Measurements from ENCODE around the gene SALL1. TPM values are rescaled to one million over a fixed set of nuclear protein-coding genes. Genes with fewer than 3 reads are reported as not detected.

Gene SALL1
- total and polyA plus RNA-seq, 2 of the 13 experiments (the other 11 are each of a cell fraction or from before 2014, with no cell fraction given): 6.6 to 12.3 TPM

DNA sequence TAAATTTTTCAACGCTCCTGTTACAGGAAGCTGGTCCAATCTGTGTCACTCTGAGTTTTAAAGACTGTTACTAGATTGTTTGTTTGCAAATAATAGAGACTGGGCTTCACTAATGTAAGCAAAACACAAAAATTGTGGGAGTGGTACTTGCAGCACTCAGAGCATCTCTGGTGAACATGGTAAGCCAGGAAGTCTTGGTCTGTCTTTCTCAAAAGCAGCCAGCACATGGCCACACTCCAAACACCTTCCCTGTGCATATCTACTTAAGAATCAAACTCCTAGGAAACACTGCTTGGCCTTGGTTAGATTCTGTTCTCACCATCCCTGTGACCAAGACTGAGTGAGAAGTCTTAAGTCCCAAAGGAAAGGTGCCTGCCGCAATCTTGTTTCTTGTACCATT is 49.7 kb upstream of the SALL1 start (continued):
- TF ChIP-seq, protein P1, sequence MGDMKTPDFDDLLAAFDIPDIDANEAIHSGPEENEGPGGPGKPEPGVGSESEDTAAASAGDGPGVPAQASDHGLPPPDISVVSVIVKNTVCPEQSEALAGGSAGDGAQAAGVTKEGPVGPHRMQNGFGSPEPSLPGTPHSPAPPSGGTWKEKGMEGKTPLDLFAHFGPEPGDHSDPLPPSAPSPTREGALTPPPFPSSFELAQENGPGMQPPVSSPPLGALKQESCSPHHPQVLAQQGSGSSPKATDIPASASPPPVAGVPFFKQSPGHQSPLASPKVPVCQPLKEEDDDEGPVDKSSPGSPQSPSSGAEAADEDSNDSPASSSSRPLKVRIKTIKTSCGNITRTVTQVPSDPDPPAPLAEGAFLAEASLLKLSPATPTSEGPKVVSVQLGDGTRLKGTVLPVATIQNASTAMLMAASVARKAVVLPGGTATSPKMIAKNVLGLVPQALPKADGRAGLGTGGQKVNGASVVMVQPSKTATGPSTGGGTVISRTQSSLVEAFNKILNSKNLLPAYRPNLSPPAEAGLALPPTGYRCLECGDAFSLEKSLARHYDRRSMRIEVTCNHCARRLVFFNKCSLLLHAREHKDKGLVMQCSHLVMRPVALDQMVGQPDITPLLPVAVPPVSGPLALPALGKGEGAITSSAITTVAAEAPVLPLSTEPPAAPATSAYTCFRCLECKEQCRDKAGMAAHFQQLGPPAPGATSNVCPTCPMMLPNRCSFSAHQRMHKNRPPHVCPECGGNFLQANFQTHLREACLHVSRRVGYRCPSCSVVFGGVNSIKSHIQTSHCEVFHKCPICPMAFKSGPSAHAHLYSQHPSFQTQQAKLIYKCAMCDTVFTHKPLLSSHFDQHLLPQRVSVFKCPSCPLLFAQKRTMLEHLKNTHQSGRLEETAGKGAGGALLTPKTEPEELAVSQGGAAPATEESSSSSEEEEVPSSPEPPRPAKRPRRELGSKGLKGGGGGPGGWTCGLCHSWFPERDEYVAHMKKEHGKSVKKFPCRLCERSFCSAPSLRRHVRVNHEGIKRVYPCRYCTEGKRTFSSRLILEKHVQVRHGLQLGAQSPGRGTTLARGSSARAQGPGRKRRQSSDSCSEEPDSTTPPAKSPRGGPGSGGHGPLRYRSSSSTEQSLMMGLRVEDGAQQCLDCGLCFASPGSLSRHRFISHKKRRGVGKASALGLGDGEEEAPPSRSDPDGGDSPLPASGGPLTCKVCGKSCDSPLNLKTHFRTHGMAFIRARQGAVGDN (CRISPR knock-in tag; IDR thresholded peaks at IDR 0.05): no peak

DNA sequence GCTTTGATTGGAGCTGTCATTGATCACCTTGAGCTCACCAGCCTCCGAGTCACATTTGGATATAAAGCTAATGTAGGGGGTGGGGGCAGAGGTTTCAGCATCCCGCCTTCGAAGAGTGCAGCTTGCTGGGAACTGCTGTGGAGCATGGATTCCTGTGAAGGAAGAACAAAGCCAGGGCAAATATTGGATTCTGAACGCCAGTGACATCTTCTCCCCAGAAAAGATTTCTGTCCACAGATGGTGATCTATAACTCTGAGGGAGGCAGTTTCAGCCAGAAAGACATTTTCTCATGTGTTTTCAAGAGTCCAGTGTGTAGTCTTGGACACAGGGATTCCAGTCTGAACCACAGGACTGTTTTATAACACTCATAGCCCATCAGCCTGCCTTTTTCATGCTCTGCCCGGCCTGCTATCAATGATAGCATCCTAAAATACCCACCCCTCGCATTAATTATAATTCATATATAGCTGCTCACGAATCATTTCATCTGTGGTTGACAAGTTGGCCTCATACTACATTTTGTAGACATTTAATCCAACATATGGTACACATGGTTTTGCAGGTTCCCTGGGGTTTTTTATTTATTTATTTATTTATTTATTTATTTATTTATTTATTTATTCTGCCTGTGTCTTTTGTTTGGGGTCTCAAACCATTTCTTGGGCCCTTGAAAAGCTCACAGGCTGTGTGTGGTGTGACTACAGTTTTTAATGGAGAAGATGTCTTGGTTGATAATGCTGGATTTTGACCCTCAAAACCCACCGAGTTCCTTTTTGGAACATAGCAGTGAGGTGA is 47.1 kb upstream of the SALL1 start:
- H3K9ac ChIP-seq (ENCODE audit: insufficient read depth, low read depth, low read length): no peak overlapping the region
- TF ChIP-seq PAX8 (CRISPR knock-in tag; IDR thresholded peaks at IDR 0.05; ENCODE audit: borderline replicate concordance) (no peak), ZNF569 (CRISPR knock-in tag; IDR thresholded peaks at IDR 0.05; ENCODE audit: borderline replicate concordance) (no peak), LCORL (IDR thresholded peaks at IDR 0.05) (no peak), LCORL (CRISPR knock-in tag; IDR thresholded peaks at IDR 0.05) (no peak), HMG20B (CRISPR knock-in tag; conservative IDR thresholded peaks at IDR 0.05) (no peak), HNRNPUL1 (IDR thresholded peaks at IDR 0.05; ENCODE audit: low read depth, low read length) (no peak), ZKSCAN8 (CRISPR knock-in tag; IDR thresholded peaks at IDR 0.05; ENCODE audit: borderline replicate concordance) (no peak), NCOR1 (IDR thresholded peaks at IDR 0.05; ENCODE audit: borderline replicate concordance, low read length) (no peak), ZNF772 (CRISPR knock-in tag; IDR thresholded peaks at IDR 0.05) (no peak), CHD2 (IDR thresholded peaks at IDR 0.05; ENCODE audit: low read depth, low read length) (no peak)
- TF ChIP-seq, protein P2, sequence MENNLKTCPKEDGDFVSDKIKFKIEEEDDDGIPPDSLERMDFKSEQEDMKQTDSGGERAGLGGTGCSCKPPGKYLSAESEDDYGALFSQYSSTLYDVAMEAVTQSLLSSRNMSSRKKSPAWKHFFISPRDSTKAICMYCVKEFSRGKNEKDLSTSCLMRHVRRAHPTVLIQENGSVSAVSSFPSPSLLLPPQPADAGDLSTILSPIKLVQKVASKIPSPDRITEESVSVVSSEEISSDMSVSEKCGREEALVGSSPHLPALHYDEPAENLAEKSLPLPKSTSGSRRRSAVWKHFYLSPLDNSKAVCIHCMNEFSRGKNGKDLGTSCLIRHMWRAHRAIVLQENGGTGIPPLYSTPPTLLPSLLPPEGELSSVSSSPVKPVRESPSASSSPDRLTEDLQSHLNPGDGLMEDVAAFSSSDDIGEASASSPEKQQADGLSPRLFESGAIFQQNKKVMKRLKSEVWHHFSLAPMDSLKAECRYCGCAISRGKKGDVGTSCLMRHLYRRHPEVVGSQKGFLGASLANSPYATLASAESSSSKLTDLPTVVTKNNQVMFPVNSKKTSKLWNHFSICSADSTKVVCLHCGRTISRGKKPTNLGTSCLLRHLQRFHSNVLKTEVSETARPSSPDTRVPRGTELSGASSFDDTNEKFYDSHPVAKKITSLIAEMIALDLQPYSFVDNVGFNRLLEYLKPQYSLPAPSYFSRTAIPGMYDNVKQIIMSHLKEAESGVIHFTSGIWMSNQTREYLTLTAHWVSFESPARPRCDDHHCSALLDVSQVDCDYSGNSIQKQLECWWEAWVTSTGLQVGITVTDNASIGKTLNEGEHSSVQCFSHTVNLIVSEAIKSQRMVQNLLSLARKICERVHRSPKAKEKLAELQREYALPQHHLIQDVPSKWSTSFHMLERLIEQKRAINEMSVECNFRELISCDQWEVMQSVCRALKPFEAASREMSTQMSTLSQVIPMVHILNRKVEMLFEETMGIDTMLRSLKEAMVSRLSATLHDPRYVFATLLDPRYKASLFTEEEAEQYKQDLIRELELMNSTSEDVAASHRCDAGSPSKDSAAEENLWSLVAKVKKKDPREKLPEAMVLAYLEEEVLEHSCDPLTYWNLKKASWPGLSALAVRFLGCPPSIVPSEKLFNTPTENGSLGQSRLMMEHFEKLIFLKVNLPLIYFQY (CRISPR knock-in tag; IDR thresholded peaks at IDR 0.05; ENCODE audit: borderline replicate concordance): no peak
- TF ChIP-seq, protein P3, sequence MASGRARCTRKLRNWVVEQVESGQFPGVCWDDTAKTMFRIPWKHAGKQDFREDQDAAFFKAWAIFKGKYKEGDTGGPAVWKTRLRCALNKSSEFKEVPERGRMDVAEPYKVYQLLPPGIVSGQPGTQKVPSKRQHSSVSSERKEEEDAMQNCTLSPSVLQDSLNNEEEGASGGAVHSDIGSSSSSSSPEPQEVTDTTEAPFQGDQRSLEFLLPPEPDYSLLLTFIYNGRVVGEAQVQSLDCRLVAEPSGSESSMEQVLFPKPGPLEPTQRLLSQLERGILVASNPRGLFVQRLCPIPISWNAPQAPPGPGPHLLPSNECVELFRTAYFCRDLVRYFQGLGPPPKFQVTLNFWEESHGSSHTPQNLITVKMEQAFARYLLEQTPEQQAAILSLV (CRISPR knock-in tag; IDR thresholded peaks at IDR 0.05; ENCODE audit: borderline replicate concordance): no peak

More for the DNA sequence above, 47.1 kb upstream of the SALL1 start:
- no peak for FAIRE-seq
- H3K4me2 ChIP-seq (ENCODE audit: low read depth, low read length): no peak overlapping the region
- no peak overlapping the region for H2AFZ ChIP-seq (ENCODE audit: low read length)
- H3K4me3 ChIP-seq (replicated peaks in 1 of 3; ENCODE audit: insufficient read depth in 1 of 3, low read depth in 2 of 3, low read length in 3 of 3): no peak overlapping the region
- BruUV-seq (replicated peaks): no TSS peak
- no peaks in the 10 kb centered on the region for H3K79me2 ChIP-seq (ENCODE audit: insufficient read depth, low read length)
- POLR2A ChIA-PET: interaction anchor here (0.5 kb wide), 1 partner anchor 11 kb away, joined by 3 read pairs; no protein-coding TSS in a partner anchor
- H3K4me1 ChIP-seq (ENCODE audit: insufficient read depth, low read length): no peaks in the 10 kb centered on the region
- no peaks in the 10 kb centered on the region for H4K20me1 ChIP-seq (ENCODE audit: insufficient read depth, low read length)
- no peaks in the 10 kb centered on the region for H3K36me3 ChIP-seq (replicated peaks in 1 of 2; ENCODE audit: control insufficient read depth in 1 of 2, insufficient read depth in 2 of 2, low read length in 2 of 2)
- no peak overlapping the region for H3K27ac ChIP-seq (ENCODE audit: extremely low read length, insufficient read depth, low read length)
- DNase-seq (ENCODE audit: low spot score): no peak
- no peaks in the 10 kb centered on the region for H3K27me3 ChIP-seq (ENCODE audit: control insufficient read depth in 1 of 2, insufficient read depth in 2 of 2, low read length in 2 of 2)
- H3K9me3 ChIP-seq (ENCODE audit: low read length): peaks cover 21% of the 10 kb centered on the region
- CTCF ChIA-PET (ENCODE audit: low intra/inter-chr PET ratio, low total read pairs): no interaction called here
- intact Hi-C loops (cut with micrococcal nuclease; ENCODE audit: unreplicated experiment): no loop called here
- in situ Hi-C loops (cut with HindIII; ENCODE audit: extremely low pct_ligation_motif_present, low pct_unique_long_range_greater_than_20kb): no loop called here
- no peak for ATAC-seq
- 48% methylated on average over 8 of the region's 8 CpGs for WGBS (ENCODE audit: low lambda C conversion rate)

Measured in HepG2 (cell line).